Liver (tissue), 3 donors: Measurements from ENCODE around the gene CPAMD8.

Experiments
- FOXA1 ChIP-seq: IDR thresholded peaks from 2 replicates; pipeline ENCODE4 v1.6.1; 2016; ENCODE audit warnings: antibody characterized with exemption
- HNF4A ChIP-seq, 2 donors: conservative IDR thresholded peaks; 2 replicates each; pipeline ENCODE4 v1.6.1; 2016; ENCODE audit warnings: antibody characterized with exemption in 2 of 2, mild to moderate bottlenecking in 2 of 2
- JUND ChIP-seq, 2 donors: IDR thresholded peaks; 2 replicates each; pipeline ENCODE4 v1.6.1; 2016; ENCODE audit warnings: antibody characterized with exemption in 2 of 2
- NR2F2 ChIP-seq: IDR thresholded peaks from 2 replicates; pipeline ENCODE4 v1.6.1; 2016; ENCODE audit warnings: antibody characterized with exemption
- SP1 ChIP-seq: IDR thresholded peaks from 2 replicates; pipeline ENCODE4 v1.6.1; 2018; ENCODE audit warnings: antibody characterized with exemption, mild to moderate bottlenecking
- TAF1 ChIP-seq: conservative IDR thresholded peaks from 2 replicates; pipeline ENCODE4 v1.6.1; 2016; ENCODE audit warnings: antibody characterized with exemption, mild to moderate bottlenecking
- YY1 ChIP-seq: IDR thresholded peaks from 2 replicates; pipeline ENCODE4 v1.6.1; 2016; ENCODE audit warnings: antibody characterized with exemption, mild to moderate bottlenecking
- TF ChIP-seq, protein P1 (sequence below): fragments of 150-350 bp; IDR thresholded peaks from 2 replicates; pipeline ENCODE4 v1.5.1; 2017; ENCODE audit warnings: improper control_type of control experiment, low read depth, low read length; ENCODE audit not compliant: missing input control
- TF ChIP-seq, protein P2 (sequence below): IDR thresholded peaks from 2 replicates; pipeline ENCODE4 v1.6.1; 2016; ENCODE audit warnings: antibody characterized with exemption
- TF ChIP-seq, protein P3 (sequence below): IDR thresholded peaks from 2 replicates; pipeline ENCODE4 v1.6.1; 2016; ENCODE audit warnings: antibody characterized with exemption, mild to moderate bottlenecking
- TF ChIP-seq, protein P4 (sequence below): IDR thresholded peaks from 2 replicates; pipeline ENCODE4 v1.6.1; 2016; ENCODE audit warnings: antibody characterized with exemption
- TF ChIP-seq, protein P5 (sequence below): IDR thresholded peaks from 2 replicates; pipeline ENCODE4 v1.6.1; 2016; ENCODE audit warnings: antibody characterized with exemption
- donor health status: healthy.
- donor health status: healthy.

DNA sequence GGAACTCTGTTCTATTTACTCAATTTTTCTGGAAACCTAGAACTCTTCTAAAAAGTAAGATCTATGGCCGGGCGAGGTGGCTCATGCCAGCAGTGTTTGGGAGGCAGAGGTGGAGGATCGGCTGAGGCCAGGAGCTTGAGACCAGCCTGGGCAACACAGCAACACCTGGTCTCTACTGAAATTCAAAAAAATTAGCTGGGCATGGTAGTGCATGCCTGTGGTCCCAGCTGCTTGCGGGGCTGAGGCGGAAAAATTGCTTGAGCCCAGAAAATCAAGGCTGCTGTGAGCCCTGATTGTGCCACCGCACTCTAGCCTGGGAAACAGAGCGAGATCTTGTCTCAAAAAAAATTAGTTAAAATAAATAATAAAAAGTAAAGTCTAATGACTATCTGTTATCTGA is 109.2 kb downstream of the CPAMD8 start:
- TF ChIP-seq, protein P1, sequence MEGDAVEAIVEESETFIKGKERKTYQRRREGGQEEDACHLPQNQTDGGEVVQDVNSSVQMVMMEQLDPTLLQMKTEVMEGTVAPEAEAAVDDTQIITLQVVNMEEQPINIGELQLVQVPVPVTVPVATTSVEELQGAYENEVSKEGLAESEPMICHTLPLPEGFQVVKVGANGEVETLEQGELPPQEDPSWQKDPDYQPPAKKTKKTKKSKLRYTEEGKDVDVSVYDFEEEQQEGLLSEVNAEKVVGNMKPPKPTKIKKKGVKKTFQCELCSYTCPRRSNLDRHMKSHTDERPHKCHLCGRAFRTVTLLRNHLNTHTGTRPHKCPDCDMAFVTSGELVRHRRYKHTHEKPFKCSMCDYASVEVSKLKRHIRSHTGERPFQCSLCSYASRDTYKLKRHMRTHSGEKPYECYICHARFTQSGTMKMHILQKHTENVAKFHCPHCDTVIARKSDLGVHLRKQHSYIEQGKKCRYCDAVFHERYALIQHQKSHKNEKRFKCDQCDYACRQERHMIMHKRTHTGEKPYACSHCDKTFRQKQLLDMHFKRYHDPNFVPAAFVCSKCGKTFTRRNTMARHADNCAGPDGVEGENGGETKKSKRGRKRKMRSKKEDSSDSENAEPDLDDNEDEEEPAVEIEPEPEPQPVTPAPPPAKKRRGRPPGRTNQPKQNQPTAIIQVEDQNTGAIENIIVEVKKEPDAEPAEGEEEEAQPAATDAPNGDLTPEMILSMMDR: no peak
- TF ChIP-seq JUND (IDR thresholded peaks at IDR 0.05) (no peak), NR2F2 (no peak), HNF4A (conservative IDR thresholded peaks at IDR 0.05) (no peak), FOXA1 (no peak), SP1 (no peak), YY1 (no peak), TAF1 (no peak)
- TF ChIP-seq, protein P2, sequence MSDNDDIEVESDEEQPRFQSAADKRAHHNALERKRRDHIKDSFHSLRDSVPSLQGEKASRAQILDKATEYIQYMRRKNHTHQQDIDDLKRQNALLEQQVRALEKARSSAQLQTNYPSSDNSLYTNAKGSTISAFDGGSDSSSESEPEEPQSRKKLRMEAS: no peak
- TF ChIP-seq, protein P3, sequence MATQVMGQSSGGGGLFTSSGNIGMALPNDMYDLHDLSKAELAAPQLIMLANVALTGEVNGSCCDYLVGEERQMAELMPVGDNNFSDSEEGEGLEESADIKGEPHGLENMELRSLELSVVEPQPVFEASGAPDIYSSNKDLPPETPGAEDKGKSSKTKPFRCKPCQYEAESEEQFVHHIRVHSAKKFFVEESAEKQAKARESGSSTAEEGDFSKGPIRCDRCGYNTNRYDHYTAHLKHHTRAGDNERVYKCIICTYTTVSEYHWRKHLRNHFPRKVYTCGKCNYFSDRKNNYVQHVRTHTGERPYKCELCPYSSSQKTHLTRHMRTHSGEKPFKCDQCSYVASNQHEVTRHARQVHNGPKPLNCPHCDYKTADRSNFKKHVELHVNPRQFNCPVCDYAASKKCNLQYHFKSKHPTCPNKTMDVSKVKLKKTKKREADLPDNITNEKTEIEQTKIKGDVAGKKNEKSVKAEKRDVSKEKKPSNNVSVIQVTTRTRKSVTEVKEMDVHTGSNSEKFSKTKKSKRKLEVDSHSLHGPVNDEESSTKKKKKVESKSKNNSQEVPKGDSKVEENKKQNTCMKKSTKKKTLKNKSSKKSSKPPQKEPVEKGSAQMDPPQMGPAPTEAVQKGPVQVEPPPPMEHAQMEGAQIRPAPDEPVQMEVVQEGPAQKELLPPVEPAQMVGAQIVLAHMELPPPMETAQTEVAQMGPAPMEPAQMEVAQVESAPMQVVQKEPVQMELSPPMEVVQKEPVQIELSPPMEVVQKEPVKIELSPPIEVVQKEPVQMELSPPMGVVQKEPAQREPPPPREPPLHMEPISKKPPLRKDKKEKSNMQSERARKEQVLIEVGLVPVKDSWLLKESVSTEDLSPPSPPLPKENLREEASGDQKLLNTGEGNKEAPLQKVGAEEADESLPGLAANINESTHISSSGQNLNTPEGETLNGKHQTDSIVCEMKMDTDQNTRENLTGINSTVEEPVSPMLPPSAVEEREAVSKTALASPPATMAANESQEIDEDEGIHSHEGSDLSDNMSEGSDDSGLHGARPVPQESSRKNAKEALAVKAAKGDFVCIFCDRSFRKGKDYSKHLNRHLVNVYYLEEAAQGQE: no peak
- TF ChIP-seq, protein P4, sequence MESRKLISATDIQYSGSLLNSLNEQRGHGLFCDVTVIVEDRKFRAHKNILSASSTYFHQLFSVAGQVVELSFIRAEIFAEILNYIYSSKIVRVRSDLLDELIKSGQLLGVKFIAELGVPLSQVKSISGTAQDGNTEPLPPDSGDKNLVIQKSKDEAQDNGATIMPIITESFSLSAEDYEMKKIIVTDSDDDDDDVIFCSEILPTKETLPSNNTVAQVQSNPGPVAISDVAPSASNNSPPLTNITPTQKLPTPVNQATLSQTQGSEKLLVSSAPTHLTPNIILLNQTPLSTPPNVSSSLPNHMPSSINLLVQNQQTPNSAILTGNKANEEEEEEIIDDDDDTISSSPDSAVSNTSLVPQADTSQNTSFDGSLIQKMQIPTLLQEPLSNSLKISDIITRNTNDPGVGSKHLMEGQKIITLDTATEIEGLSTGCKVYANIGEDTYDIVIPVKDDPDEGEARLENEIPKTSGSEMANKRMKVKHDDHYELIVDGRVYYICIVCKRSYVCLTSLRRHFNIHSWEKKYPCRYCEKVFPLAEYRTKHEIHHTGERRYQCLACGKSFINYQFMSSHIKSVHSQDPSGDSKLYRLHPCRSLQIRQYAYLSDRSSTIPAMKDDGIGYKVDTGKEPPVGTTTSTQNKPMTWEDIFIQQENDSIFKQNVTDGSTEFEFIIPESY: no peak
- TF ChIP-seq, protein P5, sequence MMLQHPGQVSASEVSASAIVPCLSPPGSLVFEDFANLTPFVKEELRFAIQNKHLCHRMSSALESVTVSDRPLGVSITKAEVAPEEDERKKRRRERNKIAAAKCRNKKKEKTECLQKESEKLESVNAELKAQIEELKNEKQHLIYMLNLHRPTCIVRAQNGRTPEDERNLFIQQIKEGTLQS: no peak
